HG02571 (cell line): Measurements from ENCODE around the gene MYO1E.
A peak's percentile ranks its signal among the peaks of the same experiment; 100 is the strongest.

Experiments
- ATAC-seq: cut with Tn5 transposase; IDR thresholded peaks from one replicate; pipeline ENCODE4 v1.9.1; 2021; ENCODE audit warnings: mild to moderate bottlenecking, moderate library complexity; ENCODE audit not compliant: unreplicated experiment

The MYO1E gene

GRCh38 chr15:59271595-59272201, 101.0 kb downstream of the MYO1E start:
- ATAC-seq: no peak

DNA sequence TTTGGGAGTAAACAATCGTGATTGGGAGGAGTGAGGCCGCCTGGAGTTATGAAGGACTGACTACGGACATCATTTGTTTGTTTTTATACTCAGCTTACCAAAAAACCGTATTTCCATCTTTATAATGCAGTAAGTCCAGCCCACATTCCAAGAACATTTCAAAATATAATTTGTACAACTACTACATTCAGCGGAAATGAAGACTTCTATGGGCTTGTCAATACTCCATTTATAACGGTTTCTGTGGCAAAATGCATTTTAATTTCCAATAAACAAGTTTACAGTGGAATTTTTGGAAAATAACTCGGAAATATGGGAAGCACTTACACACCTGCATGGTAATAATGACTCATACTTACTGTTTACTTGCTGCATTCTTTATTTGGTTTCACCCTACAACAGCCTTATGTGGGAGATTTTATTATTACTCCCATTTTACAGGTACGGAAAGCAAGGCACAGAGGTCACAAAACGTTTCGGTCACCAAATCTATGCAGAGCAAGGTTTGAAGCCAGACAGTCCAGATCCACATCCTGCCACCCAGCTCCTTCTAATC, 103.7 kb downstream of the MYO1E start:
- no peak for ATAC-seq

GRCh38 chr15:59268168-59268851, 104.4 kb downstream of the MYO1E start:
- ATAC-seq: no peak

GRCh38 chr15:59266028-59266427, 106.6 kb downstream of the MYO1E start:
- no peak for ATAC-seq

GRCh38 chr15:59262316-59262715, 110.4 kb downstream of the MYO1E start:
- ATAC-seq: no peak

DNA sequence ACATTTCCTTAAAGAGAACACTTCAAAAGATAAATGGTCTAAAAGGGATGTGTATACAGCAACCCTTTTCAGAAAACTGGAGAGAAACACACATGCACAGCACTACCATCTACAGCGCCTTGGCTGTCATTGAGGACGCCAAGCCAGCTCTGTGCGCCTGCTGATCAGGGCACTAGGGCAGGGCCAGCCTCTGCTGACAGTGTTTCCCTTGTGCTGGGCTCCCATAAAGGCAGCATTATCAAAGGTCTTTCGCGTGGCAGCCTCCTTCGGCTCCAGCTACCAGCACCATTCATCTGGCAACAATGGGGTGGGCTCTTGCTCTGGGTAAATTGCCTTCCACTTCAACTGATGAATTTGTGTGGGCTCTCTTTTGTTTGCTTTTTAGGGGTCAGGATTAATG, 112.6 kb downstream of the MYO1E start:
- ATAC-seq: no peak

DNA sequence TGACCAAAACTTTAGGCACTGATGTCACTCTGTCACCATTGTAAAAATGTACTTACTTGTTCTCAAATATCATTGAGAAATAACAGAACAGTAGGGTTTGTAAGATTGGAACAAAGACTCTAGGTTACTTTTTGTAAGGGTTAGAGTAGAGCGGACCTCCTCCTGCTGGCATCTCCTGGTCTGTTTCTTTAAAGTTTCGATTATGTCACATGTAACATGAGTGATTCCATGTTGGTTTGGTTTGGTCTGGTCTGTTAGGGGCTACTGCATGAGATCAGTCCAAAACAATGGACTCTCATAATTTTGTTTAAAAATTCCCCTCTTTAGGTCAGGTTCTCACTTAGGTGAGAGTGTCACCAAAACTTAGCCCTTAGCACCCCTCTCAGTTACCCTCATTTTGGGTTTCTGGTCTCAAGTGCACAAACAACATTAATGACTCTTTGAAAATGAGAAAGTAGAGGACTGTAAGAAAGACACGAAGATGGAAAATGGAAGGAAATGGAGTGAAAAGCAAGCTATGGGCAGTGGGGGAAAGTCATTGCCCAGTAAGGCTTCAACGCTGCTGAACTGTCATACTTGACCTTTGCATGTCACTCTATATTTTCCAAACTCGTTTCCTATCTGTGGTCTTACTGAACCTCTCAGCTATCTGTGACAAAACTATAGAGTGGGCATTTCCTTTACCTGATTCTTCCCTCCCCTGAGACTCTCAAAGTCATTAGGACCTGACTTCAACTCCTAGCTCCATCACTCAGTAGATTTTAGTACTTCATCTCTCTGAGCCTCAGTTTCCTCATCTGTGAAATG, 113.3 kb downstream of the MYO1E start:
- ATAC-seq: no peak

DNA sequence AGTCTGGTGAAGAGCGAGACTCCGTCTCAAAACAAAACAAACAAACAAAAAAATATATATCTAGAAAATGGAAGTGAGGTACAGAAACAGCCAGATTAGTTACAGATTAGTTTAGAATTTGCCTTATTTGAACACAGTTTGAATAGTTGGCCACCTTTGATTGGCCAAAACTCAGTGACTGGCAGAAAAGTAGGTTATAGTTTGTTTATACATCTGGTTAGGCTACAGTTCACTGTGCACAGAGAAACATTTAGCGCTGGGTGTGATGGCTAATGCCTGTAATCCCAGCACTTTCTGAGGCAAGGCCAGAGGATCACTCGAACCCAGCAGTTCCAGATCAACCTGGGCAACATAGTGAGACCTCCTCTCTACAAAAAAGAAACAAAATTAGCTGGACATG, 114.4 kb downstream of the MYO1E start:
- no peak for ATAC-seq

DNA sequence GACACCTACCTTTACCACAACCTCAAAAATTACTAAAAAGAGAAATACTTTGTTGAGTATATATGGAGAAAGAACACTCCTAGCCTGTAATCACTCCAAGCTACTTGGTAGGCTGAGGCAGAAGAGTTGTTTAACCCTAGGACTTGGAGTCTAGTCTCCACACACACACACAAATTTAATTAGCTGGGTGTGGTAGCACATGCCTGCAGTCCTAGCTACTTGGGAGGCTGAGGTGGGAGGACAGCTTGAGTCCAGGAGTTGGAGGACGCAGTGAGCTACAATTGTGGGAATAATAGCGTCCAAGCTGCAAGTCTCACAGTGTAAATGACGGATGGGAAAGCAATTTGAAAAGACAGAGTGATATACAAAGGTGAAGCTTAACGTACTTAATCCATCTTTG, 115.5 kb downstream of the MYO1E start:
- ATAC-seq: no peak

- no peak for ATAC-seq
Observed at GRCh38 chr15:59256482-59256881, 116.2 kb downstream of the MYO1E start.

DNA sequence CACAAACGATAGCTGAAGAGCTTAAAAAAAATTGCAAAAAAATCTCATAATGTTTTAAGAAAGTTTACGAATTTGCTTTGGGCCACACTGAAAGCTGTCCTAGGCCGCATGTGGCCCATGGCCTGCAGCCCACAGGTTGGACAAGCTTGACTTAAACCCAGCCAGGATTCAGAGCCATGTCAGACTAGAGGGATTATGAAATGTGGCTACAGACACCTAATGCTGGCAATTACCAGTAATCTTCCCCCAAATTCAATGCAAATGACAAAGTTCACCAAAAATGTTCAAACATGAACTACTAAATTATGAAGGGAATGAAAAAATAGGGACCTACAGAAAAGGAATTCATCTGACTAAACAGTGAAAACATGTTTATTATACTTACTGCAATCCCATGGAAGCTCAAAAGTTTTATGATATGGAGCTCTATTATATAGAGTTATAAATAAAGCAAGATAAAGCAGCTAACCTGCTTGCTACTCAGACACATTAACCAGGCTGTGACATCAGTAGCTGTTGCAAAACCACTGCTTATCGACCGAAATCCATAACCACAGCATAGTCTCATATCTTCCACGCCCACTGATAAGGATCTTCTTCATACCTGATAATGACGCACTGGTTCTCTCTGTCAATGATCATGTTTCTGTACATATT, 116.9 kb downstream of the MYO1E start:
- no peak for ATAC-seq

DNA sequence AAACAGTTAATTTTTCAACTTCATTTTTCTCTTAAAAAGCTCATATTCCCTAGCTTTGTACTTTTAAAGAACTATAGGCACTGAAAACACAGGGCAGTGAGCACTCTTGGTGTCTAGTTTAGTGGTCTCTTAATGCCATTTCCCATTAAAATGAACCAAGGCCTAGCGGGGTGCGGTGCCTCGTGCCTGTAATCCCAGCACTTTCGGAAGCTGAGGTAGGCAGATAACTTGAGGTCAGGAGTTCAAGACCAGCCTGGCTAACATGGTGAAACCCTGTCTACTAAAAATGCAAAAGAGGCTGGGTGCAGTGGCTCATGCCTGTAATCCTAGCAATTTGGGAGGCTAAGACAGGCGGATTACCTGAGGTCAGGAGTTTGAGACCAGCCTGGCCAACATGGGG, 120.5 kb downstream of the MYO1E start:
- no peak for ATAC-seq

DNA sequence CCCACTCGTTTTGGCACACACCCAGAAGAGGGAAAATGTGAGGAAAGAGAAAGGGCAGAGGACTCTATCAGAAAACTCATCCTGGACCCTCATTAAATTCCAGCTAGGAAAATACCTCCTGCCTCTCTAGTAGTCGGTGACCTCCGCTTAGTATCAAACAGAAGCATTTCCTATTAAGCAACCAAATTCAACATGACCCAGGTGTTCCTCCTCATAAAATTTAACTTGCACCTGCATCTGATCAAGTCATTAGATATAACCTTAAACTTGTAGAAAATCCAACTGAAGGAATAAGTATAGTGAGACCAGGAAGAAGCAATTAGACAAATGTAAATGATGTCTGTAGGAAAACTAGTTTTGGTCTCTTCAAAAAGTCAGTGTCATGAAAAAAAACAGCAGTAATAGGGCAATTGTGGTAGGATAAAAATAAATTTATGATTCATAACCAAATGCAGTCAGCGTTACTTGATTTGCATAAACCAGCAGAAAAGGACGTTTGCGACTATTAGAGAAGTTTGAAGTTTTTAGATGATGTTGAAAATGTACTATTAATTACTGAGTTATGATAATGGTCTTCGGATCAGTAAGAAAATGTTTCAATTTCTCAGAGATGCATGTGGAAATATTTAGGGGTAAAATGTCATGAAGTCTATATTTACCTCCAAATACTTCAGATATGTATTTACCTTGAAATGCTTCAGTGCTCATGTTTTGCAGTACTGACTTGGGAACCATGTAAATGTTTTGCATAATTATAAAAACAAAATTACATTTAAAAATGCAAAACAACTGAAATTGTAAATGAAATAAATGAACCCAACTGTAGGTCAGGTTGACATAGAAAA, 121.4 kb downstream of the MYO1E start:
- ATAC-seq: peak; percentile 41

- ATAC-seq: no peak
Observed at GRCh38 chr15:59250249-59250648, 122.4 kb downstream of the MYO1E start.

- no peak for ATAC-seq
Observed at GRCh38 chr15:59249816-59250215, 122.9 kb downstream of the MYO1E start.

- ATAC-seq: no peak
Observed at GRCh38 chr15:59247364-59247763, 125.3 kb downstream of the MYO1E start.

- ATAC-seq: no peak
Observed at GRCh38 chr15:59245559-59245958, 127.1 kb downstream of the MYO1E start.

DNA sequence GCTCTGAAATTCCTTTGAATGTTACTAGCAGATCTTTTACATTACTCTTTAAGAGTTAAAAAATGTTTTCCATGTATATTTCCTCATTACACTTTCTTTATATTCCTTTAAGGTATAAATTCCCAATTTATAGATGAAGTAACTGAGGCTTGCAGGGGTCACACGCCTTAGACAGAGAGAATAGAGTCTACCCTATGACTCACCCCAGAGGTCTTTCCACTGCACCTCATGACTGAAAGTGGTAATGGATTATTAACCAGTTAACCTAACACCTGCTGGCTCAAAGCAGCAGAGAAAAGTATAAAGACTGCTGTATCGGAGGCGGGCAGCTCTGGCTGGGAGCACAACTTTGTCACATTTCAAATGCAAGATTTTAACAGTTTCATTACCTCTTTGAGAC, 128.3 kb downstream of the MYO1E start:
- ATAC-seq: peak; percentile 86

- ATAC-seq: no peak
Observed at GRCh38 chr15:59243622-59244021, 129.0 kb downstream of the MYO1E start.

DNA sequence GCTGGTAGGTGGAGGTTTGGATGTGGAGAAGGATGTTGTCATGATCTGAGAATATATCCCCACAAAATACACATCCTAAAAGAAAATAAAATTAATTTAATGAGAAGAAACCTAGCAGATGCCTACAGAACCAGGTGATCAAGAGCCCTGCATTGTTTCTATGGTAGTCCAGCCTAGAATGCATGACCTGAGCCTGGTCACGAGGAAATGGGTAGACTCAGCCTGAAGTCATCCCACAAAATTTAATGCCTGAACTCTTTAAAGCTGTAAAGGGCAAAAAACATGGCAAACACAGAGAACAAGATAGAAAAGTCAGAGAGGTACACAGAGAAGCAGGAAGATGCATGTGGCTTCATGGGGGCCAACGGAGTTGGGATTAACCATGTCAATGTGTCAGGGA, 130.0 kb downstream of the MYO1E start:
- ATAC-seq: no peak
